Activated CD4-positive, alpha-beta T cell treated with anti-CD3 and anti-CD28 coated beads, Interleukin-10, Interleukin-2, amounts not matched to agents 100 ng/mL and 50 ng/mL, durations not matched to agents 16 hours and 8 hours (primary cell): ENCODE results near the gene MERTK.

ENCODE experiments used
- DNase-seq: peaks from one replicate; pipeline ENCODE4 v3.0.0-alpha.2; 2020

The MERTK gene

DNA sequence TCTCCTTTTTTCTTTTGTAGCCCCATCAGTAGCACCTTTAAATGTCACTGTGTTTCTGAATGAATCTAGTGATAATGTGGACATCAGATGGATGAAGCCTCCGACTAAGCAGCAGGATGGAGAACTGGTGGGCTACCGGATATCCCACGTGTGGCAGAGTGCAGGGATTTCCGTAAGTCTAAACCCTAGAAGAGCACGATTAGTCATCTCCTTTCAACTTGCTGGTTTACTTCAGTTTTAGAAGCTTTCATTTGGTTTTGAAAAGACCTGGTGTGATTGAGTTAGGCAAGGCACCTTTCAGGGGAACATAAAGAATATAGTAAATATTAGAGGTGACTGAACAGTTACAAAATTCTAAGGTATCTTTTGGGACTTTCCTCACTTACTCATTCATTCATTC, 84.4 kb downstream of the MERTK start:
- DNase-seq, result peak; percentile 81

DNA sequence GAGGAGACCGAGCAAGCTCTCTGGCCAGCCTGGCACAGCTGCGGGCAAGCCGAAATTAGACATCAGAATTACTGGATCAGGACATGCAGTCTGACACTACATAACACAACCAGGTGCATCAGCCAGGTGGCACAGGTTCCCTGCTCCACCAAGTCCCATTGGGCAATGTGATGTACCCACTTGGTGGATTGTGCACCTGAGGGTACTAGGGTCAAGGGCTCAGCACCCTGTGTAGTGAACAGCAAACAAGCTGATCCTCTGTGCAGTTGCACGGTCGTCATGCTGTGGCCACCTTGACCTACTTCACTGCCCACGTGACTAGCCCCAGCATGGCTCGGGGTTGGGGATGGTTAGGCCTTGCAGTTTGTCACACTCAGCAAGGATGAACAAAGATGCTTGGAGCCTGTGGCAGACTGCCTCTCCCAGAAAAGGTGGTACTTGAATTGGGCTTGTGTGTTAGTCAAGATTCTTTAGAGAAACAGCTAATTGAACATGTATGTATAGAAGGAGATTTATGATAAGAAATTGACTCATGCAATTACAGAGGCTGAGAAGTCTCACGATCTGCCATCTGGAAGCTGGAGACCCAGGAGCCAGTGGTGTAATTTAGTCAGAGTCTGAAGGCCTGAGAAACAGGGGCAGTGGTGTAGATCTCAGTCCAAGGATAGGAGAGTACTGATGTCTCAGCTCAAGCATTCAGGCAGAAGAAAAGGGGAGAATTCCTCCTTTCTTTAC, 85.2 kb downstream of the MERTK start:
- no peak for DNase-seq

DNA sequence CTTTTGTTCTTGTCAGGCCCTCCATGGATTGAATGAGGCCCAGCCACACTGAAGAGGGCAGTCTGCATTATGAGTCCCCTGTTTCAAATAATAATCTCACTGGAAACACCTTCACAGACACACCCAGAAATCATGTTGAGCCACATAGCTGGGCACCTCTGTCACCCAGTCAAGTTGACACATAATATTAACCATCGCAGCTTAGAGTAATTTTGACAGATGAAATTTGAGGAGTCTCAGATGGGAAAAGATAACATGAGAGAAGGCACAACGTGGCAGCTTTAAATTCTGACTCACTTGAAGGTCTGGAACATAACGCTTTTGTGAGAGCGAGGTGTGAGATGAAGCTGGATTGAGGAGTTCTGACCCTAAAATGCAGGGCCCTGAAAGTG, 85.8 kb downstream of the MERTK start:
- DNase-seq, result no peak

DNA sequence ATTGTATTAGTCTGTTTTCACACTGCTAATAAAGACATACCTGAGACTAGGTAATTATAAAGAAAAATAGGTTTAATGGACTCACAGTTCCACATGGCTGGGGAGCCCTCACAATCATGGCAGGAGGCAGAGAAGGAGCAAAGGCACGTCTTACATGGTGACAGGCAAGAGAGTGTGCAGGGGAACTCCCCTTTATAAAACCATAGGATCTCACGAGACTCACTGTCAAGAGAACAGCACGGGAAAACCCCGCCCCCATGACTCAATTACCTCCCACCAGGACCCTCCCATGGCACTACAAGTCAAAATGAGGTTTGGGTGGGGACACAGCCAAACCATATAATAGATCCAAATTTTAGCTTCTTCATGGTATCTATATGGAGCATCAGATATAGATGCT, 87.1 kb downstream of the MERTK start:
- no peak for DNase-seq

DNA sequence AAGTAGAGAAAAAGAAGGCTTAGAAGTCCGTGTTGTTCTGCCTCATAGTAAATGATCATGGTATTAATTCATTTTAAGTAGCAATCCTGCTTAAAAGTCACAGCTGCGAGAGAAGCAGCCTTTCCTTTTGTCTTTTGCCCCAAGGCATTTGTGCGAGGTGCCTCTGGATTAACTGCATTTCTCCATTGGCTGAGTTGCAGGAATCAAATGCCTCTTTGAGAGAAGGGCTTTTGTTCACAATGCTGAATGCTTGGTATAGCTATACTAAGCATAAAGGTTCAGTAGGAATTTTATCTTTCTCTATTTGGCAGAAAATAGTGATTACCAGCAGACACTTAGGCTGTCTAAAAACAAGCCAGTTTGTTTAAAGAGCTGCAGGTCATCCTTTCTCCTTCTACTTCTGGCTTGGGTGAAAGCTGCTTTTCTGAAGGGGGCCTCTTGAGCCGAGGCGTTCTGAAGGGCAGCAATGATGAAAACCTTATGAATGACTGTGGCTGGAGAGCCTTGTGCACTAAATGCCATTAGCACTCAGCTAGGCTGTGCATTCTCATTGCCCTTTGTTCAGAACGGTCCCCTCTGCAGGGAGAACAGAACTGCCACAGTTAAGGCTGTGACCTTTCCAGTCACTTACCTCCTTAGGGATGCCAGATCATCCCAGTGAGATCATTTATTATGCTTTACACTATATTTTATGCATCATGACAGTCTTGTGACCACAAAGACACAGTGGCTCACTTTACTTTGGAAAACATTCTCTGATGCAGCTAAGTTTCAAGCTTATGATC, 87.9 kb downstream of the MERTK start:
- DNase-seq, result no peak

DNA sequence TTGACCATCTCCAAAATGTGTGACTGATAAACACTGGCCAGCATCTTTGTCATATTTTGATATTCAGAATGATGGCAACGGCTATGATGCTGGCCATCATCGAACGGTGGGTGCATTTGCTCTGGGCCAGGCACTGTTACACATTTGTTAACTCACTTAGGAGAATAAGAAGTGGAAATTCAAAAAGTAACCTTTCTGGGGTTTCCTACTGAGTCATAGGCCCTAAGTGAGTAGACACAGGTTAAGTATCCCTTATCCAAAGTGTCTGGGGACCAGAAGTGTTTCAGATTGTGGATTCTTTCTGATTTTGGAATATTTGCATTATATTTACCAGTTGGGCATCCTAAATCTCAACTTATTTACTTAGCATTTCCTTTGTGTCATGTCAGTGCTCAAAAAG, 92.0 kb downstream of the MERTK start:
- DNase-seq, result no peak

DNA sequence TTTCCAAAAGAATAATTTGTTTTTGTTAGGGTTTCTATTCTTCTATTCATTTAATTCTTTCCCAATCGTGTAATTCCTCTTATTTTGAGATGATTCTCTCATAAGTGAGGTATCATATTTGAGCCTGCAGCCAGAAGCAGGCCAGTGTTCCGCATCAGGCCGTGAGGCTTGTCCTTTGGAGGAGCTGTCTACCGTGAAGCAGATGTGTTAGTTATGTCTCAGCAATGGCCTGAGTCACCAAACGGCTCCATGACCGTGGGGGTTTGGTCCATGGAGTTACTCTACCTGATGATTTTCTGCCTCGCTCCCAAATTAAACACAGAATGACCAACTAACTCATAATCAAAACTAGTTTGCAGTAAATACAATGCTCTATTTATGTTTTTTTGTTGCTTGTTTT, 92.4 kb downstream of the MERTK start:
- no peak for DNase-seq

DNA sequence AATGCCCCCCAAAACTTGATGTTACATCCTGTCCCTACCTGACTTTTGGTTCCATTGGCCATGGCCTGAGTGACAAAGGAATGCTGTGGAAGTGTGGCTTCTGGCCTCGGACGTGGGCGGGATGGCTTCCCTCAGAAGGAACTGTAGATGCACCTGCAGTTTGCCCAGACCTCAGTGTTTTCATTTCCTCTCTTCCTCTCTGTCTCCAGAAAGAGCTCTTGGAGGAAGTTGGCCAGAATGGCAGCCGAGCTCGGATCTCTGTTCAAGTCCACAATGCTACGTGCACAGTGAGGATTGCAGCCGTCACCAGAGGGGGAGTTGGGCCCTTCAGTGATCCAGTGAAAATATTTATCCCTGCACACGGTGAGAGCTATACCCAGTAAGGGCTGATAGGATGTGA, 95.6 kb downstream of the MERTK start:
- no peak for DNase-seq

DNA sequence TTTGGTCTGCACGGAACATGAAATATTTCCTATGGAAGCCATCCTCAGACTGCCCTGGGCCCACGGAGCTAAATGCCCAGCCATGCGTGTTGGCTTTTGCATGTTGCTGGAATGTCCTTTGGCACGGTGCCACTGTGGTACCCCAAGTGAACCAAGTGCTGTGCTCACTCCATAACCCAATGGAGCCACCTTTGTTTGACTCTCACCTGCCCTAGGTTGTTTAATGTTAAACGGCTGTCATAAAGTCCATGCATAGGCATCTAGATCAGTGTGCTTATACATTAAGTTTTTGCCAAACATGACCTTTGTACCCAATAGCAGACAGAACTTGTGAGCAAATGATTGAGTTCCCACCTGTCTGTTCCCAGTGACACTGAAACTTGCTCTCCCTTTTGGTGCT, 96.7 kb downstream of the MERTK start:
- DNase-seq, result no peak

DNA sequence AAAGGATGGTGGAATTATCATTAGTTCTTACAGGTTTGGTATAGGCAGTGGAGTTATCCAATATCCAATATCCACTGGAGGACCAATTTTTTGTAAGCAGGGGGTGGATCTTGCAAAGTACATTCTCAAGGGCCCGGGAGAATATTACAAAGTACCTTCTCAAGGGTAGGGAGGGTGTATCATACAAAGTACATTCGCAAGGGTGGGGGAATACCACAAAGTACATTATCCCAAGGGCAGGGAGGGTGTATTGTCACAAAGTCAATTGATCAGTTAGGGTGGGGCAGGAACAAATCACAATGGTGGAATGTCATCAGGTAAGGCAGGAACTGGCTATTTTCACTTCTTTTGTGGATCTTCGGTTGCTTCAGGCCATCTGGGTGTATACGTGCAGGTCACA, 101.4 kb downstream of the MERTK start:
- no peak for DNase-seq

DNA sequence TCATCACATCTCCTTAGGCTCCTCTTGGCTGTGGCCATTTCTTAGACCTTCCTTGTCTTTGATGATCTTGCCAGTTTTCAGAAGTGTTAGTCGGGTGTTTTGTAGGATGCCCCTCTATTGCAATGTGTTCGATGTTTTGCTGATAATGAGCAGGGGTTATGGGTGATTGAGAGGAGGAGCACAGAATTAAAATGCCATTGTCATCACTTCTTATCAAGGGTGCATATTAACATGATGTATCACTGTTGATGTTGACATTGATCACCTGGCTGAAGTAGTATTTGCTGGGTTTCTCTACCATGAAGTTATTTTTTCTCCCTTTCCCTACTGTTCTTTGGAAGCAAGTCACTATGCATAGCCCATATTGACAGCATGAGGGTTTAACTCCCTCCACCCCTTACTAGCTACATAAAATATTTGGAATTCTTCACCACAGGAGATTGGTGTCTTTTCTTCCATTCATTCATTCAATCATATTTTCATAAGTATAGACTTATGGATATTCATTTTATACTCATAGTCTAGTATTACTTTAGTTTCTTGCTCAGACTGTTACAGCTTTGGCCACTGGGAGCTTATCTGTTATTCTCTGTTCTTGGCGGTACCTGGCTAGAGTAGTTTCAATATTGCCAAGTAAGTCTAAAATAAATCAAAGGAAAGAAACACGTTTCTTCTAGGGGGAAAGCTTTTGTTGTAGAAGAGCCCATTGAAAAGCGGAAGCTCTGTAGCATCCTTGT, 102.2 kb downstream of the MERTK start:
- no peak for DNase-seq

DNA sequence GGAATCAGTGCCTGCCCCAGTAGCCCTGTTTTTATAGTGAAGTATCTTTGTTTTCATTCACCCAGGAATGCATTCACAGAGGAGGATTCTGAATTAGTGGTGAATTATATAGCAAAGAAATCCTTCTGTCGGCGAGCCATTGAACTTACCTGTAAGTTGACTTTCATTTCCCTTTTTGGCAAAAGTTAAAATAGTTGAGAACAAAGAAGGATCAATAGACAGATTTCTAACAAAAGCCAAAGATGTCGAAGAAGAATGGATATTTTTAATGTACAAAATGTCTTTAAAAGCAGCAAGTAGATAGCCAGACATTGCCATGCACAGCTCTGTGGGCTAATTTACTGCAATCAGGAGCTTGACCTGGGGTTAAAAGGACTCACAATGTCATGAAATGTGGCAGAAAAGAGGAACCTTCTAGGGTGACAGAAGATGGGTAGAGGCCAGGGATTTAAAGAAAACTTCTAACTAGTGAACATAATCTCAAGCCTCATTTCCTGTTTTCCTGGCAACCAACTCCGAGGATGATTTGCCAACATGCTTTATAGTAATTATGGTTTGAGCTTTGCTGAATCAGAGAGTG, 102.8 kb downstream of the MERTK start:
- DNase-seq, result no peak

DNA sequence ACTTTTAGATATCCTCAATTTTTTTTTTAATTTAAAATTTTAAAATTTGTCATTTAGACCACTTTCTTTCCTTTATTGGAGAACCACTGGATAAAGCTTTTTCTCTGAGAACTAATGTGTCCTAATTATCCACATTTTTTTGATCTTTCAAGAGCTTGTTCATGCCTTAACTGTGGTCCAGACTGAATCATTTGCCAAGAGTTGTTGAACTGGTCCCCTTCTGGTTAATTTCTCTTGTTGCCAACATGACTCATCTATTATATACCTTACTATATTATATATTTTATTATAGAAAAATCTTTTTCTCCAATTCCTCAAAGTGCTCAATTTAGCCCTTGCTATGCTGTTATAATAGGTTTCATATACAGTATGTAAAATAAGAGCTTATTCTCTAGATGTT, 103.5 kb downstream of the MERTK start:
- no peak for DNase-seq

DNA sequence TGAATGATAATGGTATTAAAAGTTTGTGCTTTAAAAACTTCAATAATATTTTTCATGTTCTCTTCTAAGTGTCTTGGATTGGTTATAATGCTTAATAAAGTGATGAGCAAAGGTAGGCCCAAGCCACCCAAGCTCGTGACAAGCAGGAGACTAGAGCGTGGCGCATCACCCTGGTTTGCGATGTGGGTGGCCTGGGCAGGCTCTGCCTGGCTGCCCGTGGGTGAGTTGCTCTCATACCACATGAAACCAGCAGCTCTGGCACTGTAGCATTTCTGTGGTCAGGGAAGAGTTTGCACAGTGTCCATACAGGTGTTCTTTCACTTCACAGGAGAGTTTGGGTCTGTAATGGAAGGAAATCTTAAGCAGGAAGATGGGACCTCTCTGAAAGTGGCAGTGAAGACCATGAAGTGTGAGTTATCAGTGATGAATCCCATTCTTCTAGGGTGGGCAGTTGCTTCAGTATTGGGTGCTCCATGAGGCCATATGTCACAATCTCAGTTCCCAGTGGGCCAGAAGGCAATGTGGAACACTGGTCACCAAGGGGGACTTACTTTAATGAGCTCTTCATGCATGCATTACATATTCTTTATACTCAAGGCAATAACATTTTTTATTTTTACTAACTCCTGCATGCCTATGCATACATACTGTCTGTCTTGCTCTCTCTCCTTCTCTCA, 105.3 kb downstream of the MERTK start:
- DNase-seq, result no peak

DNA sequence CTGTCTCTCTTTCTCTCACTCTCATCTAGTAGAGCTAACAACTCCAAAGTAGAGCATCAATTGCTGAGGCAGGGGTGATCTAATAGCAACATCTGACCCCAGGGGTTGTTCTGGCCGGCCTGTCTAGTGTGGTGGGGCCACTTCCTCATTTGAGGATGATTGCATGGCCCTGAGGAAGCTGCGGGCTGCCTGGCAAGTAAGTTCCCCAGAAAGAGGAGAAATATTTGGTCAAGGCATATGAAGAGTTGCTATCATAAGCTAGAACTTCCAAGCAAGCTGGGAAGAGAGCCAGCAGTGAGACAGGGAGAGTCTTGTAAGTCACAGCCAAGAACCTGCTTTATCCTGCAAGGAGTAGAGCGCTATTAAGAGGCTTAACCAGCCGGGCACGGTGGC, 105.8 kb downstream of the MERTK start:
- DNase-seq, result no peak

DNA sequence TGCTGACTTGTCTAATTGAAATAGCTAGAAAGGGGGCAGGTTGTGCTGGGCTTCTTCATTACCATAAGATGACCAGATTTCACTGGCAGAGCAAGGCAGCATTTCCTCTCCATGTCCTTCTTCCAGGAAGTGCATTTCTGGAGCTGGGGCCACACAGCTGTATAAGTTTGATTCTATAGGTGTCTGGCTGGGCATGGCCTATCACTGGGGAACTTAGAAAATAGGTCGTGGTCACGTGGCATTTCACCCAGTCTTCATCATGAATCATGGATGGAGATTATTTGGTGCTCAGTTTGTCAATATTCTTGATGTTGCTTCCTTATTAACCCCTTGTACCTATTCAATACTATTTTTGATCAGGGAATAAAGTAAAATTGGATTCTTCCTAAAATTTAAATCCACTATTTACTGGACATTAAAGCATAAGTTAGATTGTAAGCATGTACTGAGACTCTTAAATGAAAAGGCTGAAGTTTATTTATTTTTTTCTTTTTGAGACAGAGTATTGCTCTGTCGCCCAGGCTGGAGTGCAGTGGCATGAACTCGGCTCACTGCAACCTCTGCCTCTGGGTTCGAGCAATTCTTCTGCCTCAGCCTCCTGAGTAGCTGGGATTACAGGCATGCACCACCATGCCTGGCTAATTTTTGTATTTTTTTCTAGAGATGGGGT, 107.1 kb downstream of the MERTK start:
- no peak for DNase-seq

DNA sequence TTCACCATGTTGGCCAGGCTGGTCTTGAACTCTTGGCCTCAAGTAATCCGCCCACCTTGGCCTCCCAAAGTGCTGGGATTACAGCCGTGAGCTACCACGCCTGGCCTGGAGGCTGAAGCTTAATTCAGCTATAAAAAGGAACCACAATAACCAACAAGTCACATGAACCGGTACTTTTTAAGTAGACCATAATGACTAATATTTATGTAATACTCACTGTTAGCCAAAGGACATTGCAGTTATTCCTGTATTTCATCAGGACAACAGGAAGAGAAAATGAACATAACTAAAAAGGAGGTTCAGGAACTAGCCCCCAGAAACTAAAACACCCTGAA, 107.6 kb downstream of the MERTK start:
- DNase-seq, result no peak

DNA sequence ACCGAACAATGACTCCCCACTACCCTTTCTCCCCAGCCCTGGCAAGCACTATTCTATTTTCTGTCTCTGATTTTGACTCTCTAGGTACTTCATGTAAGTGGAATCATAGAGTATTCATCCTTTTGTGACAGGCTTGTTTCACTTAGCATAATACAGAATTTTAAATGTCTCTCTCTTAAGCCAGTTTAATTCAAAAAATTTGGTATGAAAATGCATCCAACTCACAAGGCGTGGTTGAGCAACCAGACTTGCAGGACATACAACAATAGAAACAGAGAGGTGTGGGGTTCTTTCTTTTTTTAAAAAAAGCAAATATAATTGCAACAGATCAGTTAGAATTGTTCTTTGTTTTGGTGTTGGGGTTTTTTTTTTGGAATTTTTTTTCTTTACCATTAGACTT, 109.1 kb downstream of the MERTK start:
- DNase-seq, result no peak

DNA sequence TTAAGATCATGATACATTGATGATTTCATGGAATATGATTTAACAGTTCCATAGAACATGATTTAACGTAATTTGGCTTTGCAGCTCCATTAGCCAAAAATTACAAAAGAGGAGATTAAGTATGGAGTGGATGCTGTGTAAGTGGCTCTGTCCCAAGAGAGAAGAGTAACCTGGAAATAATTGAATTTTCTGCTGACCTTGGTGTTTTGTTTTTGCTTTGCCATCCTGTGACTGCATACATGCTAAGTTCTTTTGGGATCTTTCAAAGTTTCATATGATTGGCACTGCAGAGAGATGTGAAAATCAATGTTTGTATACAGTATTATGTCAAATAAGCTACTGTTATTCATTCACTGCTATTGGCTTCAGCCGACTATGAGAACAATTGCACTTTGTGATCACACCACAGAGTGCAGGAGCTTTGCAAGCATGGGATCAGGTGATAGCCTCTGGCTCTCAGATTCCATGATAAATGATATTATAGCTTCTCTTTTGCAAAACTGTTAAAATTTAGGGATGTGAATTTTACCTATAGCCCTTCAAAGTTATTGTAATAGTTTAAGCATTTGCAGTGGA, 110.6 kb downstream of the MERTK start:
- DNase-seq, result no peak

DNA sequence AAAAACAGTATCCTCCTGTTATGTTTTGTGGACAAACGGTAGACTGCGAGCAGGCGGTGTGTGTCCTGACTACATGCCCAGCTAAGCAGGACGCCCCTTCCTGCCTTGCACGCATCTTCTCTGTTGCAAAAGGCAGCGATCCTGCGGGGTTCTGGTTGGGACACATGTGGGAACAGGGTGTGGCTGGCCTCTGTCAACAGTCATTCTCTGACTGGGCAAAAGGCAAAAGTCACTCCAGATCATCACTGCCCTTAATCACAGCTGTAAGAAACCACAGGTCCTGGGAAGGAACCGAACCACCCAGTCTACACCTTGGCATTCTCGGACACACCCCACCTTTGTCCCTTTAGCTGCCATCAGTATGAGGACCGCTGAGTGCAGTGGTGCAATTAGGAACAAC, 112.3 kb downstream of the MERTK start:
- DNase-seq, result no peak

DNA sequence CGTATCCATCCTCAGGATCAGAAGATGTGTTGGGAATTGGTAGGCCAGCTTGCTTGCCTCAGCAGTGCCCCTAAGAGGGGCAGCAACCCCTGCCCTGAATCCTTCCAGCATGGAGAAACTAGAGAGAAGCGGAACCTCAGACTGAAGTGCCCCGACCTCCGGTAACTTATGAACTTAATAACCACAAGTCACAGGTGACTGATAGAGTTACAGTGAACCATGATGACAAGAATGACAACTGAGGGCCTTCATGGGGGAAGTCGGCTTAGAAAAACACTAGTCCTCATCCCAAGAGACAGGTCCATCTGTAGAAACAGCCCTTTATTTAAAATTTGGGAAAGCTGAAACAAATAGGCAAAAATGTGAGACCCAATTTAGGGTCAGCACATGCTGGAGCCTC, 114.1 kb downstream of the MERTK start:
- no peak for DNase-seq

DNA sequence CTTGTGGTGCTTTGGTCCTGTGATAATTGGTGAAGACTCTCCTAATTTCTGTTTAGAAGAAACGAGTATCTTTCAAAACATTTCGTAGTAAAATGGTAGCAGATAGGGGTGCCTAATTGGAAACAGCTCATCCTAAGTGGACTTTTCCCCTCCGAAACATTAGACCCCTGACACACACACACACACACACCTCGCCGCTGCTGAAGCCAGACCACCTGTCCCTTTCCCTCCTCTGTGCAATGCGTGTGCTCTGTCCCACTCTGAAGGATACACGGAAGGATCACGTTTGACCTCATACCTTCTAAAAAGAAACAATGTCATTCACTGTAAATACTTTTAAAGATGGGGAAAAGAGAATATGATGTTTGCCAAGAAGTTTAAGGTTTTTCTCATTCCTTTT, 120.4 kb downstream of the MERTK start:
- no peak for DNase-seq
